Erythroblast (primary cell): ENCODE data around the gene HMGN1.

Experiments used
- GATA1 ChIP-seq: IDR thresholded peaks from 2 replicates; pipeline ENCODE4 v1.6.1; 2011; ENCODE audit warnings: low read depth, mild to moderate bottlenecking, control low read depth, low read length, moderate library complexity
- POLR2A ChIP-seq: IDR thresholded peaks from 2 replicates; pipeline ENCODE4 v1.6.1; 2011; ENCODE audit warnings: mild to moderate bottlenecking, low read length

DNA sequence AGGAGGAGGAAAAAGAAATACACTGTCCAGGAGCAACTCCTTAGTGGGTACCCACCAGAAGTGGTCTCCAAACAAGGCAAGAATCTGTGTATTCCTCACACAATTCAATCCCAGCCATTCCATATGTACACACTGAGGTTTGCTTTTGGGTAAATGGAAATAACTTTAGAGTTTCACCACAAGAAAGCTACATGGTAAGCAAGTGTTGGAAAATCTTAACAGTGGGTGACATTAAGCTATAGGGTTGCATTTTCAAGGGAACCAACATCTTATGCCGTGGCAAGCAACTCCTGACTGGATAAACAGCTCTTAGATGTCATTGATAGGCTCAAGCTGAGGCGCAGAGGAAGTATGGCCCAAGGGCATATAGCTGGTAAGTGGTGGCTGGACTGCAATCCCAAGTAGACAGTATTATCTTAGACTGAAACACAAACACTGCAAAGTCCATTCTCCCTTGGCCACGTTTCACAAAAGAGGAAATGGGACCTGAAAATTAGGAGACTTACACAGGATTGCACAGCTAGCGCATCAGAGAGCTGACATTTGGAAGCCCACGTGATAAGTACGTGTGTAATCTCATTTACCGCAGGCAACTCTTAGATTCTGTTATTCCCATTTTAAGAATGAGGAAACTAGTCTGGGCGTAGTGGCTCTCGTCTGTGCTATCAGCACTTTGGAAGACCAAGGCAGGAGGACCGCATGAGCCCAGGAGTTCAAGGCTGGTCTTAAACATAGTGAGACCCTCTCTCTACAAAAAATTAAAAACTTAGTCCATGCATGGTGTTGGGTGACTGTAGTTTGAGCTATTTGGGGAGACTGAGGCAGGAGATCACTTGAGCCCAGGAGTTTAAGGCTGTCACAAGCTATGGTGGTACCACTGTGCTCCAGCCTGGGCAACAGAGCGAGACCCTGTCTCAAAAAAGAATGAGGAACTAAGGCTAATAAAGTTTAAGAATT lies 31.5 kb downstream of the HMGN1 start:
- TF ChIP-seq POLR2A = no peak
- no peak for TF ChIP-seq GATA1
